ENCODE results near the gene TMEM95.

DNA sequence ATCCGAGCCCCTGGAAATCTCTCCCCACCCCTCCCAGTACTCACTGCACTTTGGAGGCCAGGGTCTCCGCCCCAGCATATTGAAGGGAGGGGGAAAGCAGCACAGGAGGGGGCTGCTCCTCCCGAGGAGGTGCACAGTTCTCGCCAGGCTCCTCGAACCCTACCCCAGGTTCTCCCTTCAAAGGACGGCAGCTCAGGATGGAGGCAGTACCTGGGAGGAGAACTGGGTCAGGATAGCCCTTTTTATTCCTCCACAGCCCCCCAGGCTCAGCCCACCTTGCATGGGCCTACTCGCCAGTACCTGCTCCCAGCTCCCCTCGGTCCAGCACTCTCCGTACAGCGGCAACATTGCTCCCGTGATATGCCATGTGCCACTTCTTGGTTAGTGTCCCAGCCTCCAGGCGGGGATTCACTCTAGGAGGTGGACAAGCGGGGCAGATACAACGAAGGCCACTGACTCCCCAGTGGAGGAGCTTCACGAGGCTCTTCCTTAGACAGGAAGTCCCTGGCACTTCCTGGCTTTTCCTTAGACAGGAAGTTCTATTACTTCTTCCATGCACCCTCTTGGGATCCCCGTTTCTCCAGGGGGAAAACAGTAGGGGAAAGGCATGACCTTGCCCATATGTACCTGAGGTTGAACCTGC, 37.7 kb upstream of the TMEM95 start:
- TF ChIP-seq CTCF (conservative IDR thresholded peaks at IDR 0.05 in 1 of 2, IDR thresholded peaks at IDR 0.05 in 1 of 2; ENCODE audit: extremely low read depth in 1 of 2, insufficient read depth in 1 of 2, low read depth in 1 of 2, low read length in 2 of 2) (no peak), EZH2 (IDR thresholded peaks at IDR 0.05; ENCODE audit: borderline replicate concordance, low read length) (no peak)
